ENCODE measurements around the gene CALCR. TPM values are rescaled to one million over a fixed set of nuclear protein-coding genes. Genes with fewer than 3 reads are reported as not detected.

CALCR gene
- total and polyA plus RNA-seq, 4 donors, result 0.04 to 0.20 (median 0.09) TPM

GRCh38 chr7:93392984-93393383 lies 181.5 kb downstream of the CALCR start:
- WGBS, 2 donors, result 86 to 87% methylated on average over 1 of the region's 1 CpG
- Histone ChIP-seq H3K27ac (ENCODE audit: low read depth in 1 of 2, low read length in 1 of 2) (no peak overlapping the region), H3K27me3 (ENCODE audit: control insufficient read depth in 3 of 3, insufficient read depth in 3 of 3, low read length in 2 of 3) (peaks cover 0 to 3% (median 0%) of the 10 kb centered on the region in 3 donors), H3K9ac (ENCODE audit: insufficient read depth in 1 of 2, low read length in 2 of 2) (no peak overlapping the region), H3K9me3 (ENCODE audit: control insufficient read depth in 4 of 4, insufficient read depth in 3 of 4, low read length in 3 of 4) (no peaks in the 10 kb centered on the region), H3K36me3 (ENCODE audit: control insufficient read depth in 4 of 4, insufficient read depth in 4 of 4, low read length in 4 of 4) (no peaks in the 10 kb centered on the region), H3K4me1 (ENCODE audit: control insufficient read depth in 5 of 5, insufficient read depth in 5 of 5, low read length in 5 of 5) (no peaks in the 10 kb centered on the region), H3K4me3 (no peak overlapping the region)
- DNase-seq (no peak), ATAC-seq (ENCODE audit: insufficient read depth, low FRiP score) (no peak)
- TF ChIP-seq, protein P1, sequence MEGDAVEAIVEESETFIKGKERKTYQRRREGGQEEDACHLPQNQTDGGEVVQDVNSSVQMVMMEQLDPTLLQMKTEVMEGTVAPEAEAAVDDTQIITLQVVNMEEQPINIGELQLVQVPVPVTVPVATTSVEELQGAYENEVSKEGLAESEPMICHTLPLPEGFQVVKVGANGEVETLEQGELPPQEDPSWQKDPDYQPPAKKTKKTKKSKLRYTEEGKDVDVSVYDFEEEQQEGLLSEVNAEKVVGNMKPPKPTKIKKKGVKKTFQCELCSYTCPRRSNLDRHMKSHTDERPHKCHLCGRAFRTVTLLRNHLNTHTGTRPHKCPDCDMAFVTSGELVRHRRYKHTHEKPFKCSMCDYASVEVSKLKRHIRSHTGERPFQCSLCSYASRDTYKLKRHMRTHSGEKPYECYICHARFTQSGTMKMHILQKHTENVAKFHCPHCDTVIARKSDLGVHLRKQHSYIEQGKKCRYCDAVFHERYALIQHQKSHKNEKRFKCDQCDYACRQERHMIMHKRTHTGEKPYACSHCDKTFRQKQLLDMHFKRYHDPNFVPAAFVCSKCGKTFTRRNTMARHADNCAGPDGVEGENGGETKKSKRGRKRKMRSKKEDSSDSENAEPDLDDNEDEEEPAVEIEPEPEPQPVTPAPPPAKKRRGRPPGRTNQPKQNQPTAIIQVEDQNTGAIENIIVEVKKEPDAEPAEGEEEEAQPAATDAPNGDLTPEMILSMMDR (IDR thresholded peaks at IDR 0.05; ENCODE audit: control extremely low read depth, extremely low read depth), result no peak

DNA sequence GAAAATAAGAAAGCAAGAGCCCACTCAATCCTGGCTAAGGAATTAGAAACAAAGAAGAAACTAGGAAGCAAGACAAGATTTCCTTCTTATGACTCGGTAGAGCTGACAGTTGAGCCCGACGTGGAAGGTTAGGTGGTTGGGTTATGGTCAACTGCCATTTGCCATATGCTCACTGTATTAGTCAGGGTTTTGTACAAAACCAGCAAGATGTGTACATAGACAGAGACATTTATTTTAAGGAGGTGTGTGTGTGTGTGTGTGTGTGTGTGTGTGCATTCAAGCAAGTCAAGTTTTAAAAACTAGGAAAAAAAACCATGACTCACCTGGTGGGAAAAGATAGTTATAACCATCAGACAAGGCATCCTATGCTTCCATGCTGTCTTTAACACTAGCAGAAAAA lies 183.9 kb downstream of the CALCR start:
- Histone ChIP-seq H3K27ac (ENCODE audit: low read depth in 1 of 2, low read length in 1 of 2) (no peak overlapping the region), H3K9me3 (ENCODE audit: control insufficient read depth in 4 of 4, insufficient read depth in 3 of 4, low read length in 3 of 4) (no peaks in the 10 kb centered on the region), H3K4me1 (ENCODE audit: control insufficient read depth in 5 of 5, insufficient read depth in 5 of 5, low read length in 5 of 5) (no peaks in the 10 kb centered on the region), H3K9ac (ENCODE audit: insufficient read depth in 1 of 2, low read length in 2 of 2) (no peak overlapping the region), H3K27me3 (ENCODE audit: control insufficient read depth in 3 of 3, insufficient read depth in 3 of 3, low read length in 2 of 3) (peaks cover 0 to 3% (median 0%) of the 10 kb centered on the region in 3 donors), H3K36me3 (ENCODE audit: control insufficient read depth in 4 of 4, insufficient read depth in 4 of 4, low read length in 4 of 4) (no peaks in the 10 kb centered on the region), H3K4me3 (no peak overlapping the region)
- TF ChIP-seq, protein P1 (IDR thresholded peaks at IDR 0.05; ENCODE audit: control extremely low read depth, extremely low read depth), result no peak
- ATAC-seq (ENCODE audit: insufficient read depth, low FRiP score) (no peak), DNase-seq (no peak)
- WGBS, 2 donors, result 91 to 97% methylated on average over 3 of the region's 3 CpGs

GRCh38 chr7:93382362-93382761 lies 192.2 kb downstream of the CALCR start:
- Histone ChIP-seq H3K27me3 (ENCODE audit: control insufficient read depth in 3 of 3, insufficient read depth in 3 of 3, low read length in 2 of 3) (no peaks in the 10 kb centered on the region), H3K9me3 (ENCODE audit: control insufficient read depth in 4 of 4, insufficient read depth in 3 of 4, low read length in 3 of 4) (no peaks in the 10 kb centered on the region), H3K4me3 (no peak overlapping the region), H3K9ac (ENCODE audit: insufficient read depth in 1 of 2, low read length in 2 of 2) (no peak overlapping the region), H3K27ac (ENCODE audit: low read depth in 1 of 2, low read length in 1 of 2) (no peak overlapping the region), H3K4me1 (ENCODE audit: control insufficient read depth in 5 of 5, insufficient read depth in 5 of 5, low read length in 5 of 5) (no peaks in the 10 kb centered on the region), H3K36me3 (ENCODE audit: control insufficient read depth in 4 of 4, insufficient read depth in 4 of 4, low read length in 4 of 4) (no peaks in the 10 kb centered on the region)
- DNase-seq (no peak), ATAC-seq (ENCODE audit: insufficient read depth, low FRiP score) (no peak)
- WGBS, 2 donors, result 94 to 97% methylated on average over 3 of the region's 3 CpGs
- TF ChIP-seq, protein P1 (IDR thresholded peaks at IDR 0.05; ENCODE audit: control extremely low read depth, extremely low read depth), result no peak

GRCh38 chr7:93378131-93378760 lies 196.3 kb downstream of the CALCR start:
- WGBS, 2 donors, result 76 to 79% methylated on average over 6 of the region's 6 CpGs
- H3K36me3 ChIP-seq (ENCODE audit: control insufficient read depth in 4 of 4, insufficient read depth in 4 of 4, low read length in 4 of 4), result no peaks in the 10 kb centered on the region
- no peak overlapping the region for H3K4me3 ChIP-seq
- no peaks in the 10 kb centered on the region for H3K27me3 ChIP-seq (ENCODE audit: control insufficient read depth in 3 of 3, insufficient read depth in 3 of 3, low read length in 2 of 3)
- no peaks in the 10 kb centered on the region for H3K9me3 ChIP-seq (ENCODE audit: control insufficient read depth in 4 of 4, insufficient read depth in 3 of 4, low read length in 3 of 4)
- TF ChIP-seq, protein P1 (IDR thresholded peaks at IDR 0.05; ENCODE audit: control extremely low read depth, extremely low read depth), result no peak
- no peak overlapping the region for H3K27ac ChIP-seq (ENCODE audit: low read depth in 1 of 2, low read length in 1 of 2)
- ATAC-seq (ENCODE audit: insufficient read depth, low FRiP score) (no peak), DNase-seq (no peak)
- no peaks in the 10 kb centered on the region for H3K4me1 ChIP-seq (ENCODE audit: control insufficient read depth in 5 of 5, insufficient read depth in 5 of 5, low read length in 5 of 5)
- no peak overlapping the region for H3K9ac ChIP-seq (ENCODE audit: insufficient read depth in 1 of 2, low read length in 2 of 2)

All from lung (tissue), 12 donors.